ENCODE results near the gene CCDC187.

CCDC187 gene

DNA sequence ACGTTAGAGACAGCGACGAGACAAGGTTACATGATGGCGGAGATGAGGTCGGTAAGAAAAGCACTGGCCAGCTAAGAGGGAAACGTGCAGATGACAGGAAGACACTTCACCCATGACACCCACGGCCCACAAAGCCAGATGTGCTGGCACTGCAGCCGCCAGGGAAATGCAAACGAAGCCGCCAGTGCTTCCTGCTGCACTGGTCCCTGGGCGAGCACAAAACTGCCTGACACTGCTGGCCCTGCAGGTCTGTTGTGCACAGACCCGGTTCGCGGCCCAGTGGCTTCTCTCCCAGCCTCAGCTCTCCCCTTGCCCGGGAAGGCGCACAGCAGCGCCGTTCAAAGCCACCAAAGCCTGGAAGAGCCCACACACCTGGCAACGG is 78.5 kb downstream of the CCDC187 start:
- DNase-seq (ENCODE audit: low read depth): no peak

GRCh38 chr9:136223871-136224640 is 79.8 kb downstream of the CCDC187 start:
- no peak for DNase-seq (ENCODE audit: low read depth)

DNA sequence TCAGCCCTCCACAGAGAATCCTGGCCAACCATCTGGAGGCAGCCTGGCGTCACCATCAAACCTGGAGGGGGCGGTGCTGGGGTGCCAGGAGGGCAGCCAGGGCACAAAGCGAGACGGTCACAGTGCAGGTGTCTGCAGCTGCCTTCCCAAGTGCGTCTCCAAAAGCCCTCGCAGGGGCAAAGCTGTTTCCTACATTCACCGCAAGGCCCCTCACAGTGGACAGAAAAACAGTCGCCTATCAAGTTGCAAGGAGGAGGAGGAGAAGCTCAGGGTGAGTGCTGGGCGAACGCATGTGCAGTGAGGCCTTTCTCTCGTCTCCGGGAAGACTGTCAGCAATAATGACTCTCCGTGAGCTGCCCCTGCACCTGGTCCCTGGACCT is 81.0 kb downstream of the CCDC187 start:
- no peak for DNase-seq (ENCODE audit: low read depth)

DNA sequence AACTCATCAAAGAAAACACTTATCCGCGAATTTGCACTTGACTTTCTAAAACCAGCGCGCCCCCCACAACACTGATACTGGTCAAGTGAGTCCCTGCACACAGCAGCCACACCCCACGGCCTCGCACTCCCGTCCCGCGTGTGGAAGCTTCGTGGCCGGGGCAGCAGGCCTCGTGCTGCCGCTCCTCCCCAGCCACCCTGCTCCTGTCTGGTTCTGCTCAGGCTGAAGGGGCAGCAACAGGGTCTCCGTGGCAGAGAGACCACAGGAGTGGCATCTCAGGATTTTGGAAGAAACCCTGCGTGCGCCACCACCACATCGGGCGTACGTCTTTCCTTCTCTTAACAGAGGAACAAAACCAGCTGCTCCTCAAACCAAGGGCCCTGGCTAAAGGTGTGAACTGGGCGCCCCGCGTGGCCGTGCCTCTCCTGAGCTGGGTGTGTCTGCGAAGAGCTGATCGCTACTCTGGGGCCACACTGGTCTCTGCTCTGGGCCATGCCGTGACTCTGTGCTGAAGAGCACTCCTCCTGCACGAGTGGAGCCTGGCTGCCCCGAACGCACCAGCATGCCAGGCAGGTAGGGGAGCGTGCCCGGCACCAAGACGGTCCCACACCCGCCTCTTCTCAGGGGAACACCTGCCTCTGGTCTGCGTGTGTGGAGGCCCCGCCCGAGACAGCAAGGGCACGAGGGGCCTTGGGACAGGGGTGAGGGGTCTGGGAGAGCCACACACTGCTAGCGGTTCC is 81.6 kb downstream of the CCDC187 start:
- no peak for DNase-seq (ENCODE audit: low read depth)

DNA sequence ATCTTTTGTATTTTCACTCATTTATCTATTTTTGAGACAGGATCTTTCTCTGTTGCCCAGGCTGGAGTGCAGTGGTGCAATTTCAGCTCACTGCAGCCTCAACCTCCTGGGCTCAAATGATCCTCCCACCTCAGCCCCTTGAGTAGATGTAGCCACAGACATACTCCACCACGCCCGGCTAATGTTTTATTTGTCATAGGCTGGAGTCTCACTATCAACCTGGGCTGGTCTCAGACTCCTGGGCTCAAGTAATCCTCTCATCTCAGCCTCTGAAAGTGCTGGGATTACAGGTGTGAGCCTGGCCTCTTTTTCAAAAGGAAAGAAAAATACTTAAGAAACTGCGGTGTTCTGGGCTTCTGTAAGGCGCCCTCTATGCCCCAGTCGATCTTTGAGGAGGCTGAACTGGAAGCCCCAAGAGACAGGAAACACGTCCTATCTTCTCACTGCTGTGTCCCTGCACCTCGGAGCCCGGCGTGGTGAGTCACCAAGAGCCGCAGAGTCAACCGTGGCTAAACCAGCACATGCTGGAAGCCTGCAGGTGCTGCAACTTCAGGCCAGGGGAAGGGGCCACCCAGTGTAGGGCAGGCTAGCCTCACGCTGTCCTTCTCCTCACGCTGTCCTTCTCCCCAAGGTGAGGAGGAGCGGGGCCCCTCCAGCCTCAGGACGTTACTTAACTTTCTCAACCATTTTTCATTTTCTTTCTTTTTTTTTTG is 83.7 kb downstream of the CCDC187 start:
- peak; percentile 45 for DNase-seq (ENCODE audit: low read depth)

DNA sequence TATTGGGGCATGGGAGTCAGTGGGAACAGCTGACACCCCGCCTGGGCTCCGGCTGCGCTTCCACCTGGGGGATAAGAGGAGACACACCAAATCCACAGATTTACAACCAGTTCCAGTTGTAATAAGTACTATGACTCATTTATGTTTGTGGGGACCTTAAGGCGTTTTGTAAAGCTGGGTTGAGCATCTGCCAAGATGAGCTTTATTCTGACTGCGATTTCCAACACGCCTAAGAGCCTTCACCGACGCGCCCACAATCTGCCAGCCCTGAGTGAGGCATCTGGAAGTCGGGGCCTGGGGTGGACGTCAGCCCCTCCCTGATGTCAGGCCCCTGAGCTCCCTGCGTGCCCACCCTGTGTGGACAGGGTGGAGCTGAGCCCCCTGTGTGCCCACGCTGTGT is 84.6 kb downstream of the CCDC187 start:
- peak; percentile 81 for DNase-seq (ENCODE audit: low read depth)

- DNase-seq (ENCODE audit: low read depth): no peak
Observed at GRCh38 chr9:136218673-136219072, 85.2 kb downstream of the CCDC187 start.

- no peak for DNase-seq (ENCODE audit: low read depth)
Observed at GRCh38 chr9:136218271-136218670, 85.6 kb downstream of the CCDC187 start.

DNA sequence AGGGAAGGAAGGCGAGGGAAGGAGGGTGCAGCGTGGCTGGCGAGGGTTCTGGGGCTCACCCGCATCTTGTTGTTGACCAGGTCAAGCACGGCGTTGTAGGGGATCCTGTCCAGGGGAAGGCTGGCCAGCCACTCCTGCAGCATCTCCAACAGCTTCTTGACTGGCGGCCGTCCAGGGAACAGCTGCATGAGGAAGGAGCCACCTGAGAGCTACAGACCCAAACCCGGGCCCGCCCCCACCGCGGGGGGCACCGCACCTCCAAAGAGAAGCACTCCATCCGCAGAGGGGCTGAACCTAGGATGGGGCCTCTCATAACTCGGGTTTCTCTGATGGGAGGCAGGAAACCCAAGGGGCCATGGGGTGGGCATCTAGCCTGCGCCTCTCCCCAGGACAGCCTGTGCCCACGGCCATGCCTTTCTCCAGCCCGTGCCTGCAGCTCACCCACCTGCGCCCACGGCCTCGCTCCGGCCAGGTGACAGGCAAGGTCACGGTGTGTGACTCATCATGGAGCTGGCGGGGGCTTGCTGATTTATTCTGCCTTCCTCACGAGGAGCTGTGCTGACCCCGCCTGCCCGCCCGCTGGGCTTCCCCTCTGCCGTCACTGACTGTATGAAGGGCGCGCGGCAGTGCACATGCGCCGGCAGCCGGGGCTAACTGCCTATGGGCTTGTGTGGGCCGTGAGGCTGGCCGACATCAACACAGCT is 87.2 kb downstream of the CCDC187 start:
- no peak for DNase-seq (ENCODE audit: low read depth)

- DNase-seq (ENCODE audit: low read depth): no peak
Observed at GRCh38 chr9:136213733-136214132, 90.2 kb downstream of the CCDC187 start.

- no peak for DNase-seq (ENCODE audit: low read depth)
Observed at GRCh38 chr9:136212345-136212950, 91.4 kb downstream of the CCDC187 start.

GRCh38 chr9:136211441-136212344 is 92.2 kb downstream of the CCDC187 start:
- DNase-seq (ENCODE audit: low read depth): no peak

DNA sequence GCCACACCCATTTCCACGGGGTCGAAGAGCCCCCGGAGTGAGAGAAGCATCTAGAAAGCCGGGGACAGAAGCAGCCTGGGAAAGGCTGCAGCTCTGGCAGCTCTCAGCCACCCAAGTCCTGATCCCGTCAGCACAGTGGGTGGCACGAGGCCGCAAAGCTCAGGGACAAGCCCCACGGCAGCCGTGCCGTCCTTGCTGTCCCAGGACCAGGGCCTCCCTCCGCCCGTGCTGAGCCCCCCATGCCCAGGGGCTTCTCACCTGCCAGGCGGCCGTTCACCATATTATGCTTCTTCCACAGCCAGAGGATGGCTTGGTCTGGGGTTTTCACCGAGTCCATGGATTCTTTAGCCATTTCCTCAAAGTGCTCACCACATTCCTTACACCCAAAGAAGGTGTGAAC is 92.9 kb downstream of the CCDC187 start:
- no peak for DNase-seq (ENCODE audit: low read depth)

GRCh38 chr9:136210276-136210675 is 93.6 kb downstream of the CCDC187 start:
- DNase-seq (ENCODE audit: low read depth): no peak

- no peak for DNase-seq (ENCODE audit: low read depth)
Observed at GRCh38 chr9:136209786-136210185, 94.1 kb downstream of the CCDC187 start.

- no peak for DNase-seq (ENCODE audit: low read depth)
Observed at GRCh38 chr9:136209232-136209631, 94.7 kb downstream of the CCDC187 start.

DNA sequence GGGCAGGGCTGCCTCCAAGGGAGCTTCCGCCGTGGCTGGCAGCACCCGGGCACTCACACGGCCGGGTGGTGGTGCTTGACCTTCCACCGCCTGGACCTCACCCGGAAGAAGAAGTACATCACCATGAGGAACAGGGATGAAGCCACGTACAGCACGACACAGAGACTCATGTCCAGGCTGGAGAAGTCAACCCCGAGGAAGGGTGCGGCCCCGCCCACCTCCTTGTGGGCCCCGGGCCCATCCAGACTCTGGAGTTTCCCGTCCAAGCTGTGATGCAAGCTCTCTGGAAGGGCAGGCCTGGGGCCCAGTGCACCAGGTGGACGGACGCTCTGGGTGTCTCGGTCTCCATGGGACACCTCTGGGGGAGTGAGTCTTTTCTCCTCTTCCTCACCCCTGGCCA is 95.2 kb downstream of the CCDC187 start:
- no peak for DNase-seq (ENCODE audit: low read depth)

DNA sequence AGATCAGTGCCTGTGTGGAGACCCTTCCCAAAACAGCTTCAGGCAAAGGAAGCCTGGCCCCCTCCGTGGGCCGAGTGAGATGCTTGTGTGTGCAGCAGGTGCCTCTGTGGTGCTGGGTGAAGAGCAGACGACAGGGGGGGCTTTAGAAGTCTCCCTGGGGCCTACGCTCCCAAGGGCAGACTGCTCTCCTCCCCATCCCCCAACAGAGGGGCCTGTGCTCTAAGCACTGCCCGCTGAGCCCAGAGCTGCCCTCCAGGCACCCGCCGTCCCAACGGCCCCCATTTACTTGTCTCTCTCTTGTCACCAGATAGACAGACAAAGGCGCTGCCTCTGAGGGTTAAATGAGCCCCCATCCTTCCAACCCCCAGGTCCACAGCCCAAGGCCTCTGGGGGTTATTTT is 96.3 kb downstream of the CCDC187 start:
- DNase-seq (ENCODE audit: low read depth): no peak

GRCh38 chr9:136206602-136207275 is 97.2 kb downstream of the CCDC187 start:
- no peak for DNase-seq (ENCODE audit: low read depth)

DNA sequence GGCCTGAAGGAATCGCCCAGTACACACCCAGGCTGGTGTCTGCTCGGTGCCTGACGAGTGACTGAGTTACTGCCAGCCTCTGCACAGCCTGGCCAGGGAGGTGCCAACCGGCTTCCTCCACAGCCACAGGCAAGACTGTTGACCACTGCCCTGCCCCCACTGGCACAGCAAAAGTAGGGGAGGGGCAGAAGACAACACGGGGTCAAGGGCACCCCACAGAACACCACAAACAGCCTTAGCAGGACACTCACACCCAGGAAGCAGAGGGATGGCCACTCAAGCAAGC is 98.2 kb downstream of the CCDC187 start:
- no peak for DNase-seq (ENCODE audit: low read depth)
